K562 (cell line): Measurements from ENCODE around the gene KAZN. TPM values are rescaled to one million over a fixed set of nuclear protein-coding genes. Genes with fewer than 3 reads are reported as not detected.

Experiments used
- ATAC-seq: fragments of 200-7000 bp; cut with Tn5 transposase; 3 replicates; pipeline ENCODE4 v1.9.1; 2020; ENCODE audit warnings: moderate library complexity
- BruUV-seq: library from RNA; stranded (reverse); fragments of 400-500 nt; replicated peaks from 2 replicates; lab custom pipeline; 2021; lab: Mats Ljungman, UMichigan
- CTCF ChIA-PET: fragments of 300-600 bp; formaldehyde crosslinking; extraction: SDS; loops from one replicate; lab custom pipeline; 2021; ENCODE audit warnings: low intra/inter-chr PET ratio; lab: Yijun Ruan, JAX
- POLR2A ChIA-PET: fragments of 300-600, 350-650 bp; sonication (Branson Sonifier 250); formaldehyde crosslinking; extraction: SDS; loops from one replicate; lab custom pipeline; 2021; ENCODE audit warnings: antibody characterized with exemption, inconsistent platforms; lab: Yijun Ruan, JAX
- DNase-seq, 4 experiments: peaks; one replicate each; pipeline versions ENCODE4 v3.0.0 to v3.0.0-alpha.2; 2011 to 2018; ENCODE audit warnings: low spot score in 3 of 4, mixed read lengths in 3 of 4; ENCODE audit errors: extremely low read depth in 1 of 4
- FAIRE-seq: peaks from 2 replicates; lab custom pipeline; 2011; peaks lifted over from hg19 to GRCh38; lab: Jason Lieb, UNC
- H2AFZ ChIP-seq: 2 replicates; pipeline ENCODE4 v1.6.0; 2011; ENCODE audit warnings: low read depth, low read length, control low read depth, inconsistent platforms
- H3K27ac ChIP-seq: fragments of 200-600 bp; 3 replicates; pipeline ENCODE4 v1.8.0; 2011; ENCODE audit warnings: low read depth, mild to moderate bottlenecking, control low read depth, inconsistent platforms, low read length, moderate library complexity, mixed read lengths; ENCODE audit errors: extremely low read depth
- H3K27me3 ChIP-seq, 2 experiments: fragments of 300-600 bp in 1 of 2; 2 replicates in 1 of 2; 3 replicates in 1 of 2; pipeline versions ENCODE4 v1.6.0 to v1.8.0; 2011; ENCODE audit warnings: inconsistent platforms in 2 of 2, low read length in 2 of 2, mild to moderate bottlenecking in 1 of 2, mixed read lengths in 1 of 2, moderate library complexity in 1 of 2; ENCODE audit not compliant: control insufficient read depth in 2 of 2, insufficient read depth in 2 of 2
- H3K36me3 ChIP-seq: fragments of 300-600 bp; 3 replicates; pipeline ENCODE4 v1.8.0; 2011; ENCODE audit warnings: mild to moderate bottlenecking, low read length, inconsistent platforms; ENCODE audit not compliant: control insufficient read depth, insufficient read depth
- H3K4me1 ChIP-seq, 2 experiments: fragments of 200-600 bp in 1 of 2; replicated peaks in 1 of 2; 2 replicates in 1 of 2; 3 replicates in 1 of 2; pipeline versions ENCODE4 v1.5.1 to v1.8.0; 2011; ENCODE audit warnings: inconsistent platforms in 2 of 2, low read length in 2 of 2, mild to moderate bottlenecking in 1 of 2, mixed read lengths in 1 of 2, moderate library complexity in 1 of 2; ENCODE audit not compliant: control insufficient read depth in 2 of 2, insufficient read depth in 2 of 2
- H3K4me2 ChIP-seq: 2 replicates; pipeline ENCODE4 v1.6.1; 2011; ENCODE audit warnings: low read length, control low read depth, inconsistent platforms, mixed read lengths; ENCODE audit not compliant: insufficient read depth
- H3K4me3 ChIP-seq: fragments of 200-600 bp; sonication (generic), shearing (Covaris generic); 2 replicates; pipeline ENCODE4 v1.5.1; 2016; ENCODE audit warnings: control low read depth, inconsistent platforms
- H3K79me2 ChIP-seq: fragments of 200-600 bp; 3 replicates; pipeline ENCODE4 v1.8.0; 2011; ENCODE audit warnings: low read length, inconsistent platforms; ENCODE audit not compliant: control insufficient read depth, insufficient read depth
- H3K9ac ChIP-seq, 2 experiments: 2 replicates each; pipeline versions ENCODE4 v1.6.0 to v1.6.1; 2011; ENCODE audit warnings: low read depth in 2 of 2, low read length in 2 of 2, control low read depth in 1 of 2, inconsistent platforms in 1 of 2, mild to moderate bottlenecking in 1 of 2, mixed read lengths in 1 of 2; ENCODE audit not compliant: insufficient read depth in 1 of 2
- H3K9me1 ChIP-seq: one replicate; pipeline ENCODE4 v1.6.0; 2011; ENCODE audit warnings: inconsistent platforms, mild to moderate bottlenecking, low read length, moderate library complexity; ENCODE audit not compliant: control insufficient read depth, insufficient read depth
- H3K9me3 ChIP-seq: replicated peaks from 2 replicates; pipeline ENCODE4 v1.5.1; 2011; ENCODE audit warnings: low read depth, low read length, inconsistent platforms; ENCODE audit not compliant: control insufficient read depth, insufficient read depth
- H4K20me1 ChIP-seq: replicated peaks from 2 replicates; pipeline ENCODE4 v1.6.1; 2011; ENCODE audit warnings: low read length, inconsistent platforms, mixed read lengths; ENCODE audit not compliant: control insufficient read depth, insufficient read depth
- BACH1 ChIP-seq: fragments of 200-800 bp; sonication (Bioruptor generic); IDR thresholded peaks from 2 replicates; pipeline ENCODE4 v1.6.1; 2016; ENCODE audit warnings: missing genetic modification characterization, missing compliant biosample characterization
- BDP1 ChIP-seq: IDR thresholded peaks from 3 replicates; pipeline ENCODE4 v1.6.1; 2011; ENCODE audit not compliant: insufficient read length, insufficient read depth
- CCNT2 ChIP-seq: IDR thresholded peaks from 2 replicates; pipeline ENCODE4 v1.6.1; 2011; ENCODE audit warnings: borderline replicate concordance, low read depth, mild to moderate bottlenecking, moderate library complexity, mixed read lengths, low read length; ENCODE audit not compliant: insufficient read length; ENCODE audit errors: extremely low read depth
- ILF3 ChIP-seq: fragments of 450-650 bp; IDR thresholded peaks from 2 replicates; pipeline ENCODE4 v1.6.1; 2018; ENCODE audit warnings: antibody characterized with exemption, mild to moderate bottlenecking, moderate library complexity, borderline replicate concordance
- MEF2D ChIP-seq: conservative IDR thresholded peaks from 2 replicates; pipeline ENCODE4 v1.6.1; 2016; ENCODE audit warnings: low read depth, missing genetic modification characterization, missing compliant biosample characterization
- SRSF7 ChIP-seq: fragments of 200-400 bp; formaldehyde crosslinking; optimal IDR thresholded peaks from 2 replicates; pipeline ENCODE3; 2017; ENCODE audit warnings: mild to moderate bottlenecking, low read depth, low read length
- ZFP30 ChIP-seq: fragments of 250-450 bp; sonication (Bioruptor Pico); IDR thresholded peaks from 2 replicates; pipeline ENCODE4 v1.8.0; 2022; ENCODE audit warnings: moderate library complexity, mild to moderate bottlenecking, inconsistent platforms, borderline replicate concordance
- ZFX ChIP-seq: sonication (generic); formaldehyde crosslinking; IDR thresholded peaks from 2 replicates; pipeline ENCODE4 v1.8.0; 2022; ENCODE audit warnings: mild to moderate bottlenecking, missing genetic modification reagents, moderate library complexity
- whole genome bisulfite sequencing: fragments of 100-300 bp; shearing (Covaris generic); methylation state at CpG from one replicate; pipeline ENCODE4 v1.1.6; 2016; ENCODE audit warnings: low coverage, mixed read lengths; ENCODE audit not compliant: insufficient coverage; ENCODE audit errors: missing lambda C conversion rate; 5-methylcytosine and 5-hydroxymethylcytosine counted together
- in situ Hi-C: fragments of 300-500 bp; cut with MboI; formaldehyde crosslinking; loops from 4 replicates; pipeline ENCODE4 v1.15.0; 2018; ENCODE audit warnings: inconsistent platforms, mixed read lengths
- intact Hi-C: fragments of 100-400 bp; cut with micrococcal nuclease; formaldehyde crosslinking; loops from 2 replicates; pipeline ENCODE4 v1.14.2; 2022
- polyA plus RNA-seq, 8 experiments: library from polyadenylated mRNA; depleted of rRNA in 4 of 8; stranded (reverse) in 5 of 8; unstranded in 3 of 8; fragments of >200 nt; fragmentation: Nextera tagmentation in 2 of 8; fragmentation: Illumina TruSeq in 1 of 8; extraction: Ambion mirVana in 2 of 8; extraction: Trizol in 1 of 8; gene quantifications; 2 replicates each; pipeline versions ENCODE4 v1.2.1 to v1.2.3, GENCODE V29; 2011 to 2014; ENCODE audit warnings: inconsistent platforms in 1 of 8, missing spikeins in 1 of 8
- total RNA-seq, 7 experiments: library from RNA; depleted of rRNA in 6 of 7; stranded (reverse); fragments of >200 nt in 6 of 7; fragmentation: Illumina TruSeq in 2 of 7; extraction: Trizol in 2 of 7; gene quantifications; 2 replicates each; pipeline versions ENCODE4 v1.2.1 to v1.2.3, GENCODE V29; 2011 to 2021; ENCODE audit warnings: low replicate concordance in 1 of 7
- TF ChIP-seq, protein P1 (sequence below), 2 experiments: fragments of 450-650 bp; conservative IDR thresholded peaks; 2 replicates each; pipeline ENCODE4 v1.6.1; 2017; ENCODE audit warnings: mild to moderate bottlenecking in 2 of 2, moderate library complexity in 2 of 2
- TF ChIP-seq, protein P2 (sequence below): fragments of 250-450 bp; sonication (Bioruptor Pico); IDR thresholded peaks from 2 replicates; pipeline ENCODE4 v1.4.0; 2020

KAZN gene
- total and polyA plus RNA-seq, 9 of the 15 experiments (the other 6 are each of a cell fraction or from before 2014, with no cell fraction given), result 2.1 to 21.6 (median 5.4) TPM

GRCh38 chr1:14930247-14930965 lies 331.9 kb downstream of the KAZN start:
- FAIRE-seq (no peak), DNase-seq (no peak), ATAC-seq (no peak)
- ChIA-PET POLR2A (interaction anchor here (0.6 to 1.5 kb wide), 3 partner anchors 10 to 230 kb away, joined by 3 to 5 read pairs (median 4); no protein-coding TSS in a partner anchor), CTCF (no interaction called here)
- peaks cover 33 to 49% of the 10 kb centered on the region in 2 experiments for H3K4me1 ChIP-seq
- peaks cover 12% of the 10 kb centered on the region; the same call in 1 of the 3 replicates for H3K36me3 ChIP-seq
- intact Hi-C loops (no loop called here), in situ Hi-C loops (loop anchor here (5.0 kb wide), 1 partner anchor 92 kb away; no protein-coding TSS in a partner anchor)
- H3K9me1 ChIP-seq, result no peaks in the 10 kb centered on the region
- peaks cover 54% of the 10 kb centered on the region for H3K79me2 ChIP-seq
- peaks cover 23% of the 10 kb centered on the region for H4K20me1 ChIP-seq
- H3K27ac ChIP-seq, result no peak overlapping the region
- TF ChIP-seq ZFP30 (CRISPR knock-in tag) (no peak), ZFX (CRISPR knock-in tag) (peak; percentile 20; the same call in 1 of the 2 replicates)
- H3K27me3 ChIP-seq, result no peaks in the 10 kb centered on the region
- H2AFZ ChIP-seq, result no peak overlapping the region
- no TSS peak for BruUV-seq
- no peaks in the 10 kb centered on the region for H3K9me3 ChIP-seq
- WGBS, result 92% methylated on average over 14 of the region's 15 CpGs
- H3K4me3 ChIP-seq, result no peak overlapping the region
- peak overlapping the region in 1 of 2 experiments; percentile 60; a peak in 3 of 4 replicates for H3K9ac ChIP-seq
- H3K4me2 ChIP-seq, result 0 out of 2 replicates have a peak overlapping the region, but pooled peaks have one; percentile 60

- Histone ChIP-seq H3K9me3 (no peaks in the 10 kb centered on the region), H4K20me1 (peaks cover 6% of the 10 kb centered on the region; the same call in 1 of the 2 replicates), H3K4me1 (peaks cover 24 to 49% of the 10 kb centered on the region in 2 experiments), H3K9me1 (no peaks in the 10 kb centered on the region), H3K36me3 (peaks cover 9% of the 10 kb centered on the region; the same call in 1 of the 3 replicates), H3K4me3 (no peak overlapping the region), H2AFZ (no peak overlapping the region), H3K4me2 (no peak overlapping the region), H3K27me3 (no peaks in the 10 kb centered on the region), H3K27ac (no peak overlapping the region), H3K79me2 (peaks cover 43% of the 10 kb centered on the region), H3K9ac (peak overlapping the region in 1 of 2 experiments; percentile 15; a peak in 1 of 4 replicates)
- in situ Hi-C loops, result loop anchor here (5.0 kb wide), 1 partner anchor 90 kb away; no protein-coding TSS in a partner anchor
- ChIA-PET CTCF (no interaction called here), POLR2A (interaction anchor here (1.2 kb wide), 1 partner anchor 30 kb away, joined by 3 read pairs; no protein-coding TSS in a partner anchor)
- TF ChIP-seq CCNT2 (no peak), MEF2D (tag) (no peak), BACH1 (tag) (no peak), BDP1 (no peak), SRSF7 (no peak), ILF3 (no peak)
- TF ChIP-seq, protein P1, sequence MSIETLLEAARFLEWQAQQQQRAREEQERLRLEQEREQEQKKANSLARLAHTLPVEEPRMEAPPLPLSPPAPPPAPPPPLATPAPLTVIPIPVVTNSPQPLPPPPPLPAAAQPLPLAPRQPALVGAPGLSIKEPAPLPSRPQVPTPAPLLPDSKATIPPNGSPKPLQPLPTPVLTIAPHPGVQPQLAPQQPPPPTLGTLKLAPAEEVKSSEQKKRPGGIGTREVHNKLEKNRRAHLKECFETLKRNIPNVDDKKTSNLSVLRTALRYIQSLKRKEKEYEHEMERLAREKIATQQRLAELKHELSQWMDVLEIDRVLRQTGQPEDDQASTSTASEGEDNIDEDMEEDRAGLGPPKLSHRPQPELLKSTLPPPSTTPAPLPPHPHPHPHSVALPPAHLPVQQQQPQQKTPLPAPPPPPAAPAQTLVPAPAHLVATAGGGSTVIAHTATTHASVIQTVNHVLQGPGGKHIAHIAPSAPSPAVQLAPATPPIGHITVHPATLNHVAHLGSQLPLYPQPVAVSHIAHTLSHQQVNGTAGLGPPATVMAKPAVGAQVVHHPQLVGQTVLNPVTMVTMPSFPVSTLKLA (conservative IDR thresholded peaks at IDR 0.05), result no peak
- TF ChIP-seq, protein P2, sequence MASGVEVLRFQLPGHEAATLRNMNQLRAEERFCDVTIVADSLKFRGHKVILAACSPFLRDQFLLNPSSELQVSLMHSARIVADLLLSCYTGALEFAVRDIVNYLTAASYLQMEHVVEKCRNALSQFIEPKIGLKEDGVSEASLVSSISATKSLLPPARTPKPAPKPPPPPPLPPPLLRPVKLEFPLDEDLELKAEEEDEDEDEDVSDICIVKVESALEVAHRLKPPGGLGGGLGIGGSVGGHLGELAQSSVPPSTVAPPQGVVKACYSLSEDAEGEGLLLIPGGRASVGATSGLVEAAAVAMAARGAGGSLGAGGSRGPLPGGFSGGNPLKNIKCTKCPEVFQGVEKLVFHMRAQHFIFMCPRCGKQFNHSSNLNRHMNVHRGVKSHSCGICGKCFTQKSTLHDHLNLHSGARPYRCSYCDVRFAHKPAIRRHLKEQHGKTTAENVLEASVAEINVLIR (CRISPR knock-in tag), result no peak
- 79% methylated on average over 15 of the region's 18 CpGs for WGBS
- no TSS peak for BruUV-seq
- DNase-seq (no peak), ATAC-seq (no peak), FAIRE-seq (no peak)
- intact Hi-C loops, result no loop called here
These were observed 333.7 kb downstream of the KAZN start for GRCh38 chr1:14932034-14932638.
